GM12873 (cell line): ENCODE results near the gene C11orf54.

ENCODE experiments used
- TF ChIP-seq, protein P1 (sequence below): IDR thresholded peaks from 2 replicates; pipeline ENCODE4 v1.5.1; 2012; ENCODE audit warnings: low read depth, mild to moderate bottlenecking, moderate library complexity, low read length, control low read depth; ENCODE audit not compliant: insufficient read depth; ENCODE audit errors: missing control alignments

Gene C11orf54

DNA sequence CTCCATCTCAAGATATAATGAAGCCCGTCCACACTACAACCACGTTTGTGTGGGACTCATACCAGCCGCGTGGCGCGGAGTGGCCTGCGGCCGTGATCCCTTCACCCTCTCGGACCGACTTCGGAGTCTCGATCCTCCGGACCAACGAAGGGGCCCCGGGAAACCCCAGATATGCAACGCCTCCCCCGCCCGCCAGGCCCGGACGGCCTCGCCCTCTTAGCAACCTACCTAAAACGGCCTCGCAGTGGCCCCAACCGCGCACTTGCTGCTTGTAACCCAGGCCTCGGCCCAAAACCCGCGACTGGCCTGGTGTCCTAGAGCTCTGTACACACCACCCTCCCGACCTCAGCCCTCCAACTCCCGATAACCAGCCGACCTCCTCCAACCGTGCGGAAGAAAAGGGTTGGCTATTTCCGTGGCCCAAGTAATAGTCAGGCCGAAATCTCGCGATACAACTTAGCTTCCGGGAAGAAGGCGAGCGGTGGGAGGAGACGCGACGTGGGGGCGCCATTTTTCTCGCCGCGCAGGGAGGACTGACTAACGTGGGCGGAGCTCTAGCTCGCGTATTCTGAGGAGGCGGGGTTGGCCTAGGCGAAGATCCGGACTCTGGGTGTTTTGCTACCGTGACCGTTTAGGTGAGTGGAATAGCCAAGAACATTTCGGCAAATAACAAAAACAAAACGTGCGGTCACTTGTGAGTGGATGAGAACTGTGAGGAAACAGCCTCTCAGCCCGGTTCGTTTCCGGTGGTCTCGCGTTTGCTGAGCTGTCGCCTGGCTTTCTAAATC lies at the start of gene C11orf54, which contains the start of gene TAF1D:
C11orf54 (plus strand) TSS at position 579 of the 788 bp plus-strand sequence. CDS start 5,722 bp downstream, outside the sequence.
TAF1D (minus strand) TSS at position 402 of the 788 bp plus-strand sequence. CDS start 2,191 bp downstream, outside the sequence.
- TF ChIP-seq, protein P1, sequence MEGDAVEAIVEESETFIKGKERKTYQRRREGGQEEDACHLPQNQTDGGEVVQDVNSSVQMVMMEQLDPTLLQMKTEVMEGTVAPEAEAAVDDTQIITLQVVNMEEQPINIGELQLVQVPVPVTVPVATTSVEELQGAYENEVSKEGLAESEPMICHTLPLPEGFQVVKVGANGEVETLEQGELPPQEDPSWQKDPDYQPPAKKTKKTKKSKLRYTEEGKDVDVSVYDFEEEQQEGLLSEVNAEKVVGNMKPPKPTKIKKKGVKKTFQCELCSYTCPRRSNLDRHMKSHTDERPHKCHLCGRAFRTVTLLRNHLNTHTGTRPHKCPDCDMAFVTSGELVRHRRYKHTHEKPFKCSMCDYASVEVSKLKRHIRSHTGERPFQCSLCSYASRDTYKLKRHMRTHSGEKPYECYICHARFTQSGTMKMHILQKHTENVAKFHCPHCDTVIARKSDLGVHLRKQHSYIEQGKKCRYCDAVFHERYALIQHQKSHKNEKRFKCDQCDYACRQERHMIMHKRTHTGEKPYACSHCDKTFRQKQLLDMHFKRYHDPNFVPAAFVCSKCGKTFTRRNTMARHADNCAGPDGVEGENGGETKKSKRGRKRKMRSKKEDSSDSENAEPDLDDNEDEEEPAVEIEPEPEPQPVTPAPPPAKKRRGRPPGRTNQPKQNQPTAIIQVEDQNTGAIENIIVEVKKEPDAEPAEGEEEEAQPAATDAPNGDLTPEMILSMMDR, result no peak

DNA sequence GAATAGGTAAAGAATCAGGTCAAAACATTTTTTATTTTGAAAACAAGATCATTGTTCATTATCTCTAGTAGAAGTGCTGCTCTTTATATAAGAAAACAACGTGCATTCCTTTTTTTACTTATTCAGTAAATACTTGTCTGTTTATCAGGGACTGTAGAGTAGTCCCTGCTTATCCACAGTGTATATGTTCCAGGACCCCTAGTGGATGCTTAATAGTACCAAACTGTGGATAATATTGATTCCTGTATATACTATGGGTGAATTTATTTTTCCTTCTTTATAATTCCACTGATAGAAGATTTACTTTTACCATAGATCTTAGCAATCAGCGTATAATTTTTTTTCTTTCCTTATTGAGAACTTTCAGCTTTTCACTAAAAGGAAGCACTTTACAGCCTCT lies 47.4 kb upstream of the C11orf54 start:
- TF ChIP-seq, protein P1, result no peak

DNA sequence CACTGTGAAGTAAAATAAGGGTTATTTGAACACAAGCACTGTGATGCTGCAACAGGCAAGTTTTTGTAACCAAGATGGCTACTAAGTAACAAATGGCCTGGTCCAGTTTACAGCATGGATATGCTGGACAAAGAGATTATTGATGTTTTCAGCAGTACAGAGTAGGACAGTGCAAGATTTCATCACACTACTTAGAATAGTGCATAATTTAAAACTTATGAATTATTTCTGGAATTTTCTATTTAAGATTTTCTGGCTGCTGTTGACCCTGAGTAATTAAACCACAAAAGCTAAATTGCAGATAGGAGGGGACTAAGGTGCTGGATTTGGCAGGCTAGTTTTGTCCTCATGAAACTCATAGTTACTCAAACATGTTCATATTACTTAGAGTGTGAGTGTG lies 46.9 kb upstream of the C11orf54 start:
- TF ChIP-seq, protein P1, result no peak

DNA sequence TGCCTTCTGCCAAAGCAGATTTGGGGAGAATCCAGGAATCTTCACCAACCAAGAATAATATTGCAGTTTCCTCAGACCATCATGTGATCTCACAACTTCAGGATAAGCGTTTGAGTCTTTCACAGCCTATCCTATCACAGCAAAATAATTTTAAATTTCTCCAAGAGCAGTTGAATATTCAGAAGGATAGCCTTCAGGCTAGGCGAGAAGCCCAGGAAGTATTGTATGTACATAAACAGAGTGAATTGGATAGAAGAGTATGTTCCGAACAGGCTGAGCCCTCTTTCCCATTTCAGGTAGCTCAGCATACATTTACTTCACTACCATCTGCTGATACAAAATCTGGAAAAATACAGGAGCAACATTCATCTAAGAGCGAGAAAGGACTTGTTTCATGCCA lies 43.9 kb upstream of the C11orf54 start:
- TF ChIP-seq, protein P1, result no peak

DNA sequence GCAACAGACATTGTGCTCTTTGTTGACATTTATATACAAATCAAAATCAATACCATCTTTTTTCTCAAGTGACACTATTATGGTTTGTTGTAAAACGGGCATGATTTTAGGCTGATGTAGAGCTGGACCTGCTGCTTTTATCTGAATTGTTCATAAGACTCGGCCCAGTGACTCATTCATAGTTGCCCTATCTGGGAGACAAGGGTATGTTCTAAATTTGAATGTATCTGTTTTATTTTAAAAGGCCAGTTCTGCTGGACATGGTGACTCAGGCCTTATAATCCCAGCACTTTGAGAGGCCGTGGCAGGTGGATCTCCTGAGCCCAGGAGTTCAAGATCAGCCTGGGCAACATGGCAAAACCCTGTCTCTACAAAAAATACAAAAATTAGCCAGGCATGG lies 40.6 kb upstream of the C11orf54 start:
- TF ChIP-seq, protein P1, result no peak

DNA sequence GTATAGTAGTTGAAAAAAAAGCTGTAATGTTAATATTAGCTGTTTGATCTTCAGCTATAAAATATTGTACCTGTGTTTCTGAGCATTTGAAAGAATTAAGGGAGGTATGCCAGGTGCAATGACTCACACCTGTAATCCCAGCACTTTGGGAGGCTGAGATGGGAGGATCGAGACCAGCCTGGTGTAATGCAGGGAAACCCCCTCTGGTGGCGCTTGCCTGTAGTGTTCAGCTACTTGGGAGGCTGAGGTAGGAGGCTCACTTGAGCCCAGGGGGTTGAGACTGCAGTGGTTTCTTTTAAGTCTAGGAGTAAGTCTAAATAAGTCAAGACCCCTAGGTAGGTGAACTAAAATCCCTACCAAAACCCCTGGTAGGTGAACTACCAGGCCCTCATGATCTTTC lies 37.2 kb upstream of the C11orf54 start:
- TF ChIP-seq, protein P1, result peak; percentile 35

DNA sequence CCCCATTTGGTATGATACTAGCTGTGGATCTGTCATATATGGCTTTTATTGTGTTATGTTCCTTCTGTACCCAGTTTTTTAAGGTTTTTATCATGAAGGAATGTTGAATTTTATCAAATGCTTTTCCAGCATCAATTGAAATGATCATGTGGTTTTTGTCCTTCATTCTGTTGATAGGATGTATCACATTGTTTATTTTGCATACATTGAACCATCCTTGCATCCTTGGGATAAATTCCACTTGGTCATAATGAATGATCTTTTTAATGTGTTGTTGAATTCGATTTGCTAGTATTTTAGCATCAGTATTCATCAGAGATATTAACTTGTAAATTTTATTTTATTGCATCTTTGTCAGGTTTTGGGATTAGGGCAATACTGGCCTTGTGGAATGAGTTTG lies 31.2 kb upstream of the C11orf54 start:
- TF ChIP-seq, protein P1, result no peak
